EH (cell line): Measurements from ENCODE around the gene KCNQ1.
A peak's percentile ranks its signal among the peaks of the same experiment; 100 is the strongest.

ENCODE experiments used
- DNase-seq: peaks from one replicate; pipeline ENCODE4 v3.0.0-alpha.2; 2015; ENCODE audit warnings: low read depth

Gene KCNQ1

GRCh38 chr11:2732940-2733628 lies 288.3 kb downstream of the KCNQ1 start:
- DNase-seq, result no peak

DNA sequence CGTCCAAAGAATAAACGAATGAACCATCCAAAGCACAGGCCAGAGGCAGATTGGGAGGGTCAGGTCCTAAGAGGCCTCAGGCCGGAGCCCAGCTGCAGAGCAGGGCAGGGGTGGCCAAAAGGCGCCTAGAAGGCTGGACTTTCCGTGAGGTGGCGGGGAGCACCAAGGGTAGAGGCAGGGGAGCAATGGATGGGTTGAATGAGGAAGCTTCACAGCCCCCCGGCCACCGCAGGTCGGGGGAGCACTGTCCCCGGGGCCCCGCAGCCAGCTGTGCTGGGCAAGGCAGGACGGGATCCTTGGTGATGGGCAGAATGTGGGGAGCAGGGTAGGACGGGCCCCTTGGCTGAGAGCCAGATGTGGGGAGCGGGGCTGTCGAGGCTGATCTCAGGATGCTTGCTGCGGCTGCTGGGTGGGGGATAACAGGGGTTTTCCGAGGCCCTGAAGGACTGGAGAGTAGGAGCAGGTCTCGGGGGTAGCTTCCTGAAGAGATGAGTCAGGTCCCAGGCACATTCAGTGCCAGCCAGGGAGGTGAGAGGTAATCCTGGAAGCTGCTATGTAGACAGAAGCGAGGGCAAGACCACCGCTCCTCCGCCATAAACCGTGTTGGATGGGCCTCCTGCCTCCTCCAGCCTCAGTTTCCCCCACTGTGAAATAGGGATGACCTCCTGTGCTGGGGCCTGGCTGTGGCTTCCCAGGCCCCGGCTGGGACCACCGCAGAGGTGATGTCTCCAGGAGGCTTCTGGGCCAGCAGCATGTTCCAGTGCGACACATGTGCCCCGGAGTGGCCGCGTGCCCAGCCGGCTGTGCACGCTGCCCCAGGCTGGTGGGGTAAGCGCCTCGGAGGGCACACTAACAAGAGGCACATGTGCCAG lies 289.6 kb downstream of the KCNQ1 start:
- DNase-seq, result no peak

DNA sequence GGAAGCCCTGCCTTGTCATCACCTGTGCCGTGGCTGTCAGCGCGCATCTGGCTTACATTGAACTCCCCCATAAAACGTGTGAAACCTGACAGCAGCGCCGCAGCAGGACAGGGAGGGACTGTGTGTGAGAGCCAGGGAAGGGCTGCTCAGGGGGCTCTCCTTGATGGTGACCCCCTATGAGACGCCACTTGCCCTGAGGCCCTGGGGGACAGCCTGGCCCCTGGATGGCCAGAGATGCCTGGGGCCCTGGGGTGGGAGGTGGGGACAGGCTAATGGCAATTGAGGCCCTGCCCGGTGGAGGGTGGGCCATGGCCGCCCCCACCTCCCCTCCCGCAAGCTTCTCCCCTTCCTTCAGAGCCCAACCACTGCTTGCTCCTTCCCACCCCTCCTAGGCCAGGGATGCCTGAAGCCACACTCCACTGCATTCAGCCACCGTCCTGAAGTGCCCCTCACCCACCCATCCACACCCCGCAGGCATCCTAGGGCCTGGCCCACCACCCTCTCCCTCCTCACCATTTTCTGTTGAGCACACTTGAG lies 290.3 kb downstream of the KCNQ1 start:
- DNase-seq, result no peak

- no peak for DNase-seq
These were observed 291.9 kb downstream of the KCNQ1 start for GRCh38 chr11:2736577-2737225.

DNA sequence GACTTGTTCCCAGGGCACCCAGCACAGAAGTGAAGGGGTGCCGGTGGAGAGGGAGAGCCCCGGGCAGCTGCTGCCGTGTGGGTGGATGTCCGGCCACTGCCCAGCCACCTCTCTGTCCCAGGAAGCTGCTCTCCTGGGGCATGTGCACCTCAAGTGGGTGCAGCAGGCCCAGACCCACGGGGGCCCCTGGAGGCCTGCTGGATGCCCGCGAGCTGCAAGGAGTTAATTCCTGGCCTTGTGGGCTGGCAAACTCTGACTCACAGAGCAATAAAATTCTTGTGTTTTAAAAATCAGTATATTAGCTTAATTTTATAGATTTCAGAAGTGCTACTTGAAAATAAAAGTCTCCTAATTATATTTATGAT lies 292.4 kb downstream of the KCNQ1 start:
- peak; percentile 21 for DNase-seq

- peak; percentile 37 for DNase-seq
These were observed 293.1 kb downstream of the KCNQ1 start for GRCh38 chr11:2737866-2738265.

DNA sequence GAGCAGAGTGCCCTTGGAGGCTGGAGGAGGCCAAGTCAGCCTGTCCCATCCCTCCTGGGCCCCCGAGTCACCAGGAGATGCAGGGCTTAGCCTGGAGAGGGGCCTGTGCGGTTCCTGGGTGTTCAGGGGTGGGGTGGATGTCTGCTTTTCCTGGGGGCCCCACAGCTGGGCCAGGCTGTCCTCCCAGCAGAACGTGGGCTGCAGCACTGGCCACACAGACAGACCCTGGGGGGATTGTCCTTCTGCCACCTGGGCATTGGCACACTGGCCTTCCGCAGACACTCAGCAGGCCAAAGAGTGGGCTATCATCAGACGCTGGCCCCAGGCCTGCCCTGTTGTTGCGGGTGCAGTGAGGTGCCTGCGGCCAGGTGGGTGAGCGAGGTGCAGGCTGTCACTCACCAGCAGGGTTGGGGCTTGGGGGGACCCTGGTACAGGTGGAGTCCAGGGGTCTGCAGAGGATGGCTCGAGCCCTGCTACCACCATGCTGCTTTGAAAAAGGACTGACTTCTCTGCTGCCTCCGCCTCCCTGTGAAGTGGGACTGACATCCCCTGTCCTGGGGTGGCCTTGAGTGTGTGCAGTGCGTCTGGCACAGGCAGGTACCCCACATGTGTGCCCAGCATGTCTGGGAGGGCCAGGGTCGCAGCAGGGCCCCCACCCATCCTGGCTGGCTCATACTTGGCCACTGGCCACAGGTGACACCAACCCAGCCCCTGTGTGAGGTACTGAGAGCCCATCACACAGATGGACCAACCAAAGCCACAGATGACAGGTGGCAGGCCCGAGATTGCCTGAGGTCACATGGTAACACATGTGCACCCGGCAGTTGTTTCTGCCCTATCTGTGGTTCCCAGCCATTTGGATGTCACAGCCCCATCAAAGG lies 294.0 kb downstream of the KCNQ1 start:
- no peak for DNase-seq

GRCh38 chr11:2739531-2740274 lies 294.9 kb downstream of the KCNQ1 start:
- DNase-seq, result no peak

DNA sequence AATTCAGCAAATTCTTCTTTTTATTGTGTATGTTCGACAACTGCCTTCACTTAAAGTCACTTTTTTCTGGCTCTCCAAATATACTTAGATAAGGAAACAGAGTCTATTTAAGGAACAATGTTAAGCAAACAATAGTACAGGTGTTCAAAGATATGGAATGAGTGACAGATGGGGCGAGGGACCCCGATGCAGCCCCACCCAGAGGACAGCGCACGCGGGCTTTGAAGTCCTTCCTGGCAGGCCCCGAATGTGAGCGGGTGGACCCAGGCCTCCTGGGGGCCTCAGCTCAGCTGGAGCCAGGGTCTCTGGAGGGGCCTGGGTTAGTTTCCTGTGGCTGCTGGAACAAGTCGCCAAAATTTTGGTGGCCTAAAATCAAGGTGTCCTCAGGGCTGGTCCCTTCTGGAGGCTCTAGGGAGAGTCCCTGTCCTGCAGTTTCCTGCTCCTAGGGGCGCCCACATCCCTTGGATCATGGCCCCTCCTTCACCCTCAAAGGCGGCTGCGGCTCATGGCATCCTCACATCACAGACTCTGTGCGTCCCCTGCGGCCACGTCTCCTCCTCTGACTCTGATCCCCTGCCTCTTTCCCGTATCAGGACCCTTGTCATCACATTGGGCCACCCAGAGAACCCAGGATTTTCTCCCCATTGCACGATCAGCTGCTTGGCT lies 295.6 kb downstream of the KCNQ1 start:
- DNase-seq, result no peak

GRCh38 chr11:2741006-2741376 lies 296.2 kb downstream of the KCNQ1 start:
- DNase-seq, result no peak

- peak; percentile 64 for DNase-seq
These were observed 296.7 kb downstream of the KCNQ1 start for GRCh38 chr11:2741377-2742131.

- no peak for DNase-seq
These were observed 297.4 kb downstream of the KCNQ1 start for GRCh38 chr11:2742201-2742600.

DNA sequence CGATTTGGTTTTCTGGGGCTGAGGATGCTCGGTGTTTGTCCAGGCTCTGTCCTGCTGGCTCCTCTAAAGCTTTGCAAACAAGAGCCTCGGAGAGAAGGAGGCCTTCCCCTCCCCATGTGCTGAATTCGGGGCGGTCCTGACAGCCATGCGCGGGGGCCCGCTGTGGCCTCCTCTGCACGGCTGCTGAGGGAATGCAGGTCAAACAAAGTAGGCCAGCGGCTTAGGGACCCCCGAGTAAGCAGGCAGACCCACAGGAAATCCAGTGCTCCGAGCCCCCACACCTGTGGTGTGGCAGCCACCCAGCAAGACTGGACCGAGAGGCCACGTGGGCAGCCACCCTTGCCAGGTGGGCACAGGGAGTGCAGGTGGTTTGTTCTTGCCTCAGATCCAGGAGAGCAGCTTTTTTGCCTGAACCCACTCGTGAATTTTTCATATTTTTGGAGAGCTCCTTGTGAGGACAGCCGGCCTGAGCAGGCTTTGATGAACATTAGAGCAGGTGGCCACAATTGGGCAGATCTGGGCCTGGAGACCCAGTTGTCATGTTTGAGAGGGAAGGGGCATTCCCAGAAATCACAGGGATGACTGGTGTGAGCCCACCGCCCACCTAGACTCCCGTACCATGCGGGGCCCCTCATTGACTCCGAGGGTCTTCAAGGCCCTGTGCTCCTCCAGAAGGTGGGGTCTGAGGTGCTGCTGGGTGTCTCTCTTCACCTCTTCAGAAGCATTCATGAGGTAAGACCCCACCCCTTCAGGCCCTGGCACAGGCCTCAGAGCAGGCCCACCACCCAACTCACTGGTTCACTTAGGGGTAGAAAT lies 298.0 kb downstream of the KCNQ1 start:
- no peak for DNase-seq

DNA sequence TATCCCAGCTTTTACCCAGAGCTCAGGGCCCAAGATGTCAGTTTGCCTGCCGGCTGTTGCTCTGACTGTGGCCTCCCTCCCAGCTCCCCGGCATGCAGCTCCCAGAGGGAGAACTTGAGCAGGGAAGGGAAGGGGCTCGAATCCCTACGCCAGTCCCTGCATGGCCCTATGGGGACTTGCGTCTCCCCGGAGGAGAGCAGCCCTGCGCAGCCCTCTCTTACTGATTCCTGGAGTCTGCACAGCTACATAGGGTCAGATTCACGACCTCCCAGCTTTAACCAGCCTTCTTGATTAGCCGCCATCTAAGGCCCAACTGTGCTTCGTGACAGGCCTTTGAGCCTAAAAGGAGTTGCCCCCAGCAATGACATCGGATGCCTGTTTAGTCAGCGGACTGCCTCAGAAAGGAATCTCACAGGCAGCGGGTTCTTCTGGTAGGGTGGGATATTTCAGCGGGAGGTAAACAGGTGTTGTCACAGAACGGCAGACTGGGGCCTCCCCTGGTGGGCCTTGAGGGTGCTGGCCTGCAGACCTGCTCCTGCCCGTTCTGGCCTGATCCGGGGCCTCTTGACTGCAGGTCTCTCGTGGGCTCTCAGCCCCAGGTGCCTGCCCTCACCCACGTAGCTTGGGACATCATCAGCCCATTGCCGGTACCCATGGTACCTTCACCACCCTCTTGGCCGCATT lies 298.8 kb downstream of the KCNQ1 start:
- DNase-seq, result no peak

DNA sequence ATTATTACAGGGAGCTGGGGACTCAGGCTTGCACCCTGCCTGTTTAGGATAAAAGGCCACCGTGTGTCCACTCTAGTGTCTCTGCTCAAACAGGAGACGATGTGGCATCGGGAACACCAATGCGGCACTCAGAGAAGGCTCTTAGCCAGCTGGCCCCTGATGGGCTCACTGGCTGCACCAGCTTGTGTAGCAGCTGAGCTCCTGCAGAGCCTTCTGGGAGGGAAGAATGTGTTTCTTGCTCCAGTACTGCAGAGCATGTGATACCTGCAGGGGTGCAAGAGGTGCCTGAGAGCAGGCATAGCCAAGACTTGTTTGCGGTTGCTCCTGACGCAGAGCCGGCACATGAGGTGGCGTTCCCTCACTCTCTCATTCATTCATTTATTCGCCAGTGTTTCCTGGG lies 299.4 kb downstream of the KCNQ1 start:
- DNase-seq, result no peak

GRCh38 chr11:2745511-2745910 lies 300.7 kb downstream of the KCNQ1 start:
- DNase-seq, result no peak

- no peak for DNase-seq
These were observed 301.8 kb downstream of the KCNQ1 start for GRCh38 chr11:2746401-2747247.
